ENCODE measurements around the gene CHN2.

- TF ChIP-seq CEBPB (IDR thresholded peaks at IDR 0.05; ENCODE audit: low read depth) (no peak), CTCF (IDR thresholded peaks at IDR 0.05 in 2 of 3, conservative IDR thresholded peaks at IDR 0.05 in 1 of 3; ENCODE audit: borderline replicate concordance in 1 of 3, insufficient read depth in 1 of 3, low read depth in 2 of 3, low read length in 2 of 3) (no peak), RAD21 (IDR thresholded peaks at IDR 0.05; ENCODE audit: low read depth) (no peak), CBX3 (IDR thresholded peaks at IDR 0.05; ENCODE audit: low read depth) (no peak), POLR2A (IDR thresholded peaks at IDR 0.05; ENCODE audit: borderline replicate concordance, extremely low read depth, insufficient read depth, insufficient read length) (no peak), SP1 (IDR thresholded peaks at IDR 0.05; ENCODE audit: low read depth) (no peak), POLR2AphosphoS5 (IDR thresholded peaks at IDR 0.05; ENCODE audit: low read depth, low read length) (no peak), EZH2phosphoT487 (IDR thresholded peaks at IDR 0.05; ENCODE audit: borderline replicate concordance) (no peak), ELF1 (IDR thresholded peaks at IDR 0.05; ENCODE audit: borderline replicate concordance, low read depth) (no peak), EGR1 (IDR thresholded peaks at IDR 0.05; ENCODE audit: low read depth) (no peak)
Measured at GRCh38 chr7:29147821-29148220, 46.8 kb upstream of the CHN2 start.

All from HCT116 (cell line).